HG02884 (cell line): ENCODE results near the gene MMP26.

ENCODE experiments used
- ATAC-seq: cut with Tn5 transposase; IDR thresholded peaks from one replicate; pipeline ENCODE4 v1.9.1; 2021; ENCODE audit warnings: mild to moderate bottlenecking, moderate library complexity; ENCODE audit not compliant: unreplicated experiment

The MMP26 gene

DNA sequence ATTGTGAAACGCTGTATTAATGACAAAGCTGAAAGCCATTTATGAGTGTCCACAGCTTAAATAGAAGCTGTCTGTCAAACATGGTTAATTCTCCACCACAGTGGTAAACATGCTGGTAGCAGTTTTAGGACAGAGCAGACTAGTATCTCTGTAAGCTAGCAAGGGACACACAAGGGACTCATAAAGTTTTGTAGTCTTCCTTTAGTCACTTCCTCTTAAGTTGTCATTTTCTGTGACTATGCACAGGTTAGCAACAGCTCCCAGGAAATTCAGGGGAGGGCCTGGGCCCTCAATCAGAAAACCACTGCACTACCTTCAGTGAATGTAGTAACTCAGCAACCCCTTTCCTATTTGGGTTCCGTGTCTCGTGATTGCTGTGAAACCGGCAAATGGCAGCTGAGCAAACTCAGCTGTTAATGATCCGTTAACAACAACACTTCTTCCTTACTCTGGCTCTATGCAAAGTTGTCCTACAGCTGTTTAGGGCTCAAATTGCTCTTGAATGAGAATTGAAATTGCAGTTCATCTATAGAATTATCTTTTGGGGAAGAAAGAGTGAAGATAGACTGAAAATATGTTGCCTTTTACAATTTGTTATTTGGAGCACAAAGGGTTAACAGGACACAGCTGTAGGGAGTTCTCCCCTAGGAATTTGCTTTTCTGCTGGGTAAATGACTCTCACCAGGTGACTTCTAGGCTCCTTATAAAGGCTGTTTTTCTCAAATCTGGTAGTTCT is at the start of gene MMP26:
TSS of gene MMP26 (plus strand) at position 731 of the 736 bp plus-strand sequence.
- no peak for ATAC-seq

DNA sequence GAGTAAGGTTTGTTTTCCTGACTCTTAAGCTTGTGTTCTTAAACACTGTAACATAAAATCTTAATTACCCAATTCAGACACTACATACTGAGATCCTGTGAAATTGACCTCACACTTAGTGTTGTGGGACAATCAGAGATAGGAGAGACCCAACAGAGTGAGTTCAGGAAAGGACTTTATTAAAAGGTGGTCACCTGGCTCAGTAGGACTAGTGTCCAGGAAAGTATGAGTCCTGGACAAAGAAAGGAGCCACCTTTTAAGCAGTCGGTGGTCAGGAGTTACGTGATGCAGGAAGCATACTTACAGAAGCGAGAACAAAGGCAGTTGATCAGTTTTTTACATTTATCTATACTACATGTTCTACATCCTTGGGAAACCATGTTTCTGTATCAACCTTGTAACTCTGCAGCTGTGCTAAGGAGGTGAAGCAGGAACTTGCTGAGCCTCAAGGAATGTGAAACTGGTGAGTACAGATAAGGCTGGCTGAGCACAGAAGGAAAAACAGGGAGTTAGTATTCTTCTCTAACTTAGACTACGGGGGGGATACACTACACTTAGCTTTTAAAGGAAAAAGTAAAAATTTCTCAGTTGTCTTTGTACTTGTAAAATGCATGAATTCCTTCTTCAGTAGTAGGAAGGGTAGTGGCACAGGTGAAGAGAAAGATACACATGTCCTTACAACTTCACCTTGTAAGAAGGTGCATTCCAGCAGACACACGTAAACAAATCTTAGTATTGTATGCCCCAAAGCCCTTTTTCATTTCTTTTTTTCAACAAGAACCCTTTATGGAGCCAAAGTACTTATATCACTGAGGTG is 45.7 kb upstream of the MMP26 start:
- no peak for ATAC-seq

- no peak for ATAC-seq
Measured at GRCh38 chr11:4662876-4663275, 41.7 kb upstream of the MMP26 start.

- ATAC-seq, result no peak
Measured at GRCh38 chr11:4664183-4664582, 40.4 kb upstream of the MMP26 start.

DNA sequence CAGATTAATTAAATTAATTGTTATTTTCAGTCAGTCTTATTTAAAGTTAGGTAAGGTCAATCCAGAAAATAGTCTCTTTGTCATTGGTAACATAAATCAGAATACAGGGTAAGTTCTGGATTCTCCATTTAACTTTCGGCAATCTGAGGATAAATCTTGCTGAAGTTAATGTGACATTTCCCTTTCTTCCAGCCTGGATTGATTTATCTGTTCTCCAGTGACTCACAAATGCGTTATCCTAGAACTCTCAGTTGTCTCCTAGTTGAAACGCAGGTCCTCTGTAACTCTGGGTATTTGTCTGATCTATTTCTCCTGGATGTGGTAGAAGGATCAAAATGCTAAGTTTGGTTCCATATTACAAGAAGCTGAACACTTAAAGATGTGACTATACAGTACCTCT is 39.8 kb upstream of the MMP26 start:
- ATAC-seq, result no peak

DNA sequence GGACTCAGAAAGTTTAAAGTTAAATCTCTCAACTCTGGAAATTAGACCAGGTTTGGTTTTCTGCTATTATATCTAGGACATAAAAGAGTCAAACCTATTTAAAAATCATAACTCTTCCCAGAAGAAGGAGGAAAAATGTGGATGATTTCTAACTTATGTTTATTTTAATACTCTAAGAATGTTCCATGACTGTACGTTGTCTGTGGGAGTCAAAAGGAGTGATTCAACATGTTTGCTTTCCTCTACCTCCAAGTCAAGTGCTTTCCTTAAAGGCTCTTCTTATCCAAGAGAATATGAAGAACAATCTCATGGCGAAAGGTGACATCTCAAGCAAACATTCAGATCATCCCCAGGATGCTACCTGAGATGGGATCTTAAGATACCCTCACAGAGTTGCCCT is 39.2 kb upstream of the MMP26 start:
- no peak for ATAC-seq

GRCh38 chr11:4671741-4672140 is 32.8 kb upstream of the MMP26 start:
- no peak for ATAC-seq

DNA sequence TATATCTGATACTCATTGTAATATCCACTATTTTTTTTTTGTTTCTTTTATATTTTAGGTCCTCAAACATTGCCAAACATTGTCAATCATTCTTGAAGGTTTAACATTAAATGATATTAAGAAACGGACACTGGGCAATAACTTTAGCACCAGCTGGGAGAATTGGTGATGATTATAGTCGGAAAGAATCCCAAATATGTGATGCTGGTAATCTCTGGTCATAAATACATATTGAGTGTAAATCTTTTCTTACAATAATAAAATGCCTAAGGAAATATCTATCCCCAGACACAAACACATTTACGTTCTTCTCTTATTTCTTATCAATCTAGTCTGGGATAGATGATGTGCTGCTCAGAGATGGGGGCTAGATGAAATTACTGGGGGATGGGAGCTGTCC is 32.1 kb upstream of the MMP26 start:
- ATAC-seq, result no peak

DNA sequence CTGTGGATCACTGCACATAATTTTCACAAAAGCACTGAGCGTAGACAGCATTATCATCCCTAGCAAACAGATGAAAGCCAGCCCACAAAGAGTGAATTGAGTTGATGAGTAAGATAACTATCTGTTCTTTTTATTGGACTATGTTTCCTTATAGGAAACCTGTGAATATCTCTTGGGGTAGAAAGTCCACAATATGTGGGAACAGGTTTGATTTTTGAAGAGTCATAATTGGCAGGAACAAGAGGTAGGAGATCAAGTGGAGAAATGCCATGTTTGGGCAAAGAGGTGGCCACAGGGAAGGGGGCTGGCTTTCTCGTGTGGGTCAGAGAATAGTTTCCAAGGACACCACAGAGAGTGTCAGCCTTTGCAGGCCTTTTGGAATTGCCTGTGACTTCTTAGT is 30.8 kb upstream of the MMP26 start:
- ATAC-seq, result no peak

GRCh38 chr11:4677948-4678347 is 26.6 kb upstream of the MMP26 start:
- no peak for ATAC-seq

- no peak for ATAC-seq
Measured at GRCh38 chr11:4680341-4680740, 24.2 kb upstream of the MMP26 start.

- no peak for ATAC-seq
Measured at GRCh38 chr11:4682623-4683419, 21.8 kb upstream of the MMP26 start.

- ATAC-seq, result no peak
Measured at GRCh38 chr11:4684631-4685285, 19.8 kb upstream of the MMP26 start.

DNA sequence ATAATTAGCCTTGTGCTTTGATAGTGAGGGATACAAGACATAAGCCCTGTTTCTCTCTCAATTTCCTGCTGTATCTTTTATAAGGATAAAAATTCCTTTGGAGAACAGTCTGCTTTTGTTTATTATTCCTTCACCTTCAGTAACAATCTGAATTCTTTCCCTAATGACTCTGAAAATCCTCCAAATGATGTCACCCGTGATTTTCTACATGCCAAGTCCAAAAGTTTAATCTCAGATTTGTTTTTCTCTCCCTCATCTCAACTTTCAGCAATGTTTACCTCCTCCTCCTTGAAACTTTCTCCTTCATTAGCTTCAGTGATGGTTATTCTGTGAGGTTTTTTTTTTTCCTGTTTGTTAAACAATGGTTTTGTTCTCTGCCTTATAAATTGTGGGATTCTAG is 9.1 kb upstream of the MMP26 start:
- ATAC-seq, result no peak

DNA sequence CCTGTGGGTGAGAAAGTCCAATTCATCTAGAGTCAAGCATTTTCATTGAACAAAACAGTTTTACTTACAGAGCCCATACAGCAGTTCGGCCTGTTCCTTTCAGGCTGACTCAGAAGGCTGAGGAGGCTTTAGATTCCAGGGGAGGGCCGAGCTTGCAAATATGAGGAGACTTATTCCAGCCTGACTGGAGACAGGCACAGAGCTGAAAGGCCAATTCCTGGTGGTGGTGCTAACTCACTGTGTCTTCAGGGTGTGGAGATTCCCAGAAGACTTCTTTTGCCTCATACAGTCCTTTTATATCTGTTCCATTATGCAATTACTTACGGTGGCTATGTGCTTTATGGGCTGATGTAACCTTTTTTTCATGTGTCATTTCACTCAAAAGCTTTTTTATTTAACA is 7.0 kb upstream of the MMP26 start, which contains the start of gene OR51E2:
TSS of gene OR51E2 (minus strand) at position 269 of the 400 bp plus-strand sequence. CDS start 15,142 bp downstream, outside the sequence.
- ATAC-seq, result no peak

DNA sequence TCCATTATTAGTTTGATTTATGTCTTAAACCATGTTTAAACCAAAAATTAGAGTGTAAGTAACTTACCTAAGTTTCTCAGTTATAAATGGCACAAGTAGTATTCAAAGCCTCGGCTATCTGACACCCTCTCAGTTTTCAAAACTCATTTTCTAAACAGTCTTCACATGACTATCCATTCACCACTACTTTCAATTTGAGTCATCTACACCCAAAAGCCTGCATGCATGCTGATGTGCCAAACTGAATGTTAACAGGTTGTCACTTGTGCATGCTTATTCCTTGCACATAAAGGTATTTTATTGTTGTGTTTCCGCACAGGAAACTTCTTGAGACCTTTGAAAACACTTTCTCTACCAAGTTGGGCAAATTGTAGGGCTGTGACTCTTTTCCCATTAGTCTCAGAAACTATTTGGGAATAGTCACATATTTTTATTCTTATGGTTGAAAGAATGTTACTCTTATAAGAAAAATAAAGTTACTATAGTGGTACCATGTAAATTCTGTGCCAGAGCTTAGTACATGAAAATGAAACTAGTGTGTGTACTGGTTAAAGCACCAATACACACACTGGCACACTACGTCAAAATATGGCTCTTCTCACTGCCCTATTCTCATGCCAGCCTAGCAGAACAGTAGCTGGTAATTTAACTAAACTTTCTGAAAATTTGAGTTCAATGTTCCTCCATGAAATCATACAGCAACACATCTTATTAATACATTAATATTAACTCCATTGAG is 4.7 kb upstream of the MMP26 start:
- ATAC-seq, result peak; percentile 94

DNA sequence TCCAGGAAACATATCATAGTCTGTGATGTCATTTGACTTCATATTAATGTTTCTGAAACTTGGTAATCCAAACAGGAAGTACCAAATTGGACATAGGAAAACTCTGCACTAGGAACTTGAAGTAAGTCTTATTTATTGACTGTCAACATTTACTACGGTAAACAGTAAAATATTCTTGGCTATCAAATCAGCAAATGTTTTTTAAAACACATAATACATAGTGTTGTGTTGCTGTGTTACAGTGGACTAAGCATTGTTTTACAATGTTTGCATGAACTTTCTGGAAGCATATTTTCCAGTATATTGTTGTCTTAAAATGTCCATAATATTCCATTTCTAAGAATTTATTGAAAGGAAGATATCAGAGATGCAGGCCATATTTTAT is 4.2 kb upstream of the MMP26 start:
- no peak for ATAC-seq

DNA sequence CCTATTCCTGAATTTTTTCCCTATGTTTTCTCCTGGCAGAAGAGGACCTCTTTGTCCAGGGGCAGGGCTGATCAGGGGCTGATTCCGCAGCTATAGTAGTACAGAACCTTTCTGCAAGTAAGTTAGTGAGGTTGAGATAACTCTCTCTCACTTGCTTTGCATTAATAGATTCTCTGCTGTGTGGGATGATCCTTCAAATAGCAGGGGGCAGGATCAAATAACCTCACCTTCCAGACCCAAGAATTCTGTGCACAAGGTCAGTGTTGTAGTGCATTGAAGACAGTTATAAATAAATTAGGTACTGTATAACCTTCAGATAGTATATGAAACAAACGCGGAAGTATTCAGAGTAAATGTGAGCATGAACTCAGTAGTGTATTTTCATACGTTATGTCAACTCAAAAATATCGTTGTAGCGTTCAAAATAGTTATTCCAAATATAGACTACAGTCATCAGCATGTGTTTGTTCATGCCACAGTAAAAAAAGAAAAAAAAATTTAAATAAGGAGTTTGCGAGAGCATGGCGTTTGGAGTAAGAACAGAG is 278 bp downstream of the MMP26 start:
- ATAC-seq, result no peak

GRCh38 chr11:4713241-4713640 is 8.7 kb downstream of the MMP26 start:
- ATAC-seq, result no peak

GRCh38 chr11:4714300-4714699 is 9.7 kb downstream of the MMP26 start:
- ATAC-seq, result no peak
